Ishikawa (cell line): ENCODE measurements around the gene THBS4.

Experiments
- CREB1 ChIP-seq: IDR thresholded peaks from 2 replicates; pipeline ENCODE4 v1.6.1; 2012; ENCODE audit warnings: low read depth
- TAF1 ChIP-seq: IDR thresholded peaks from 2 replicates; pipeline ENCODE4 v1.6.1; 2012; ENCODE audit warnings: low read depth, mild to moderate bottlenecking
- TF ChIP-seq, protein P1 (sequence below): IDR thresholded peaks from 2 replicates; pipeline ENCODE4 v1.6.1; 2012

DNA sequence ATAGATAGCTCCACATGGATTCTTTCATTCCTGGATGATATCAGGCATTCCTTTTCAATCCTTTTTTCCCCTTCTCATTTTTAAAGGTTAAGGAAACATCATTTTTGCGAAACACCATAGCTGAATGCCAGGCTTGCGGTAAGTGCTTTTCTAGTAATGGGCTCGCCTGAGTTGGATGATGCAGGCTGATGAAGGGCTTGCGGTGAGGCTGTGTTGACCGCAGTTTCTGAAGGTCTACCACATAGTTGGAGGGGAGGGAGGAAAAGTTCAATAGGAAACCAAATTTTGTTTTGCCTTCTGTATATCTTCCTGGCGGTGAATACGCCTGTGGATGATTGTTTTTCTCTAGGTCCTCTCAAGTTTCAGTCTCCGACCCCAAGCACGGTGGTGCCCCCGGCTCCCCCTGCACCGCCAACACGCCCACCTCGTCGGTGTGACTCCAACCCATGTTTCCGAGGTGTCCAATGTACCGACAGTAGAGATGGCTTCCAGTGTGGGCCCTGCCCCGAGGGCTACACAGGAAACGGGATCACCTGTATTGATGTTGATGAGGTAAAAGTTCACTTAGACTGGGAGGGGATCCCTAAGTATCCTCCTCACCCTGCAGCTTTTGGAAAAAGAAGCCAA lies 24.3 kb downstream of the THBS4 start:
- TF ChIP-seq TAF1 (no peak), CREB1 (no peak)
- TF ChIP-seq, protein P1, sequence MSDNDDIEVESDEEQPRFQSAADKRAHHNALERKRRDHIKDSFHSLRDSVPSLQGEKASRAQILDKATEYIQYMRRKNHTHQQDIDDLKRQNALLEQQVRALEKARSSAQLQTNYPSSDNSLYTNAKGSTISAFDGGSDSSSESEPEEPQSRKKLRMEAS: no peak
